Hematopoietic multipotent progenitor cell treated with erythropoietin and hydrocortisone succinate and interleukin-3 and kit ligand, for 6 days (in vitro differentiated cells): ENCODE results near the gene LSM4.
"Not testable (repeated sequence)": the region's sequence is repeated elsewhere in the genome, so short reads cannot be mapped to it uniquely, and the experiment has no call there.

Experiments
- DNase-seq: peaks from one replicate; pipeline ENCODE4 v3.0.0-alpha.2; 2015

LSM4 gene

GRCh38 chr19:18322759-18323460 is at the start of gene LSM4:
Gene LSM4, minus strand, starts transcription at chr19:18323076. Its CDS starts 56 bp downstream, at chr19:18323020.
- DNase-seq: peak; percentile 99

GRCh38 chr19:18368504-18369222 is 45.8 kb upstream of the LSM4 start:
- DNase-seq: no peak

- no peak for DNase-seq
Observed at GRCh38 chr19:18366021-18366435, 43.2 kb upstream of the LSM4 start.

GRCh38 chr19:18364826-18365528 is 42.1 kb upstream of the LSM4 start:
- peak; percentile 92 for DNase-seq

- DNase-seq: not testable (repeated sequence)
Observed at GRCh38 chr19:18364277-18364825, 41.5 kb upstream of the LSM4 start.

GRCh38 chr19:18363787-18364186 is 40.9 kb upstream of the LSM4 start:
- DNase-seq: no peak

- DNase-seq: no peak
Observed at GRCh38 chr19:18362934-18363542, 40.2 kb upstream of the LSM4 start.

- DNase-seq: no peak
Observed at GRCh38 chr19:18361646-18362045, 38.8 kb upstream of the LSM4 start.

GRCh38 chr19:18357041-18357440 is 34.2 kb upstream of the LSM4 start:
- DNase-seq: no peak

GRCh38 chr19:18354743-18355142 is 31.9 kb upstream of the LSM4 start:
- not testable (repeated sequence) for DNase-seq

- no peak for DNase-seq
Observed at GRCh38 chr19:18353378-18354005, 30.6 kb upstream of the LSM4 start.

GRCh38 chr19:18351544-18351943 is 28.7 kb upstream of the LSM4 start:
- no peak for DNase-seq

- DNase-seq: no peak
Observed at GRCh38 chr19:18350490-18350889, 27.6 kb upstream of the LSM4 start.

GRCh38 chr19:18349524-18350128 is 26.8 kb upstream of the LSM4 start:
- DNase-seq: peak; percentile 82

GRCh38 chr19:18348818-18349339 is 26.0 kb upstream of the LSM4 start:
- not testable (repeated sequence) for DNase-seq

GRCh38 chr19:18348171-18348570 is 25.3 kb upstream of the LSM4 start:
- no peak for DNase-seq

GRCh38 chr19:18346091-18346490 is 23.2 kb upstream of the LSM4 start:
- no peak for DNase-seq

- DNase-seq: no peak
Observed at GRCh38 chr19:18345296-18345695, 22.4 kb upstream of the LSM4 start.

GRCh38 chr19:18344582-18344950 is 21.7 kb upstream of the LSM4 start:
- DNase-seq: no peak

- no peak for DNase-seq
Observed at GRCh38 chr19:18342090-18342632, 19.3 kb upstream of the LSM4 start.
